ENCODE measurements around the gene TXNIP. TPM values are rescaled to one million over a fixed set of nuclear protein-coding genes. Genes with fewer than 3 reads are reported as not detected.

The TXNIP gene
- total and polyA plus RNA-seq, 4 donors = 178 to 1,810 (median 703) TPM

GRCh38 chr1:146020058-146021049 is 24.0 kb upstream of the TXNIP start:
- ATAC-seq (ENCODE audit: insufficient read depth, low FRiP score) (no peak), DNase-seq (no peak)
- no peaks in the 10 kb centered on the region for H3K9me3 ChIP-seq (ENCODE audit: control insufficient read depth in 4 of 4, insufficient read depth in 3 of 4, low read length in 3 of 4)
- peaks cover 0 to 4% (median 3%) of the 10 kb centered on the region in 5 donors for H3K4me1 ChIP-seq (ENCODE audit: control insufficient read depth in 5 of 5, insufficient read depth in 5 of 5, low read length in 5 of 5)
- no peak overlapping the region for H3K9ac ChIP-seq (ENCODE audit: insufficient read depth in 1 of 2, low read length in 2 of 2)
- no peak overlapping the region for H3K4me3 ChIP-seq
- 89 to 92% methylated on average over 4 of the region's 4 CpGs for WGBS, 2 donors
- no peak for TF ChIP-seq CTCF (IDR thresholded peaks at IDR 0.05; ENCODE audit: control extremely low read depth, extremely low read depth)
- H3K36me3 ChIP-seq (ENCODE audit: control insufficient read depth in 4 of 4, insufficient read depth in 4 of 4, low read length in 4 of 4) = no peaks in the 10 kb centered on the region
- H3K27ac ChIP-seq (ENCODE audit: low read depth in 1 of 2, low read length in 1 of 2) = no peak overlapping the region
- peaks cover 0 to 42% (median 38%) of the 10 kb centered on the region in 3 donors for H3K27me3 ChIP-seq (ENCODE audit: control insufficient read depth in 3 of 3, insufficient read depth in 3 of 3, low read length in 2 of 3)

GRCh38 chr1:146019231-146020057 is 23.1 kb upstream of the TXNIP start:
- Histone ChIP-seq H3K27ac (ENCODE audit: low read depth in 1 of 2, low read length in 1 of 2) (no peak overlapping the region), H3K9me3 (ENCODE audit: control insufficient read depth in 4 of 4, insufficient read depth in 3 of 4, low read length in 3 of 4) (no peaks in the 10 kb centered on the region), H3K36me3 (ENCODE audit: control insufficient read depth in 4 of 4, insufficient read depth in 4 of 4, low read length in 4 of 4) (no peaks in the 10 kb centered on the region), H3K9ac (ENCODE audit: insufficient read depth in 1 of 2, low read length in 2 of 2) (no peak overlapping the region), H3K27me3 (ENCODE audit: control insufficient read depth in 3 of 3, insufficient read depth in 3 of 3, low read length in 2 of 3) (peaks cover 0 to 46% (median 38%) of the 10 kb centered on the region in 3 donors), H3K4me1 (ENCODE audit: control insufficient read depth in 5 of 5, insufficient read depth in 5 of 5, low read length in 5 of 5) (peaks cover 0 to 4% (median 3%) of the 10 kb centered on the region in 5 donors), H3K4me3 (no peak overlapping the region)
- ATAC-seq (ENCODE audit: insufficient read depth, low FRiP score) (no peak), DNase-seq (no peak)
- WGBS, 2 donors = 13 to 17% methylated on average over 41 to 43 of the region's 43 CpGs
- TF ChIP-seq CTCF (IDR thresholded peaks at IDR 0.05; ENCODE audit: control extremely low read depth, extremely low read depth) = no peak

- no peak for ATAC-seq (ENCODE audit: insufficient read depth, low FRiP score)
- H3K27me3 ChIP-seq (ENCODE audit: control insufficient read depth in 3 of 3, insufficient read depth in 3 of 3, low read length in 2 of 3) = peaks cover 0 to 44% (median 41%) of the 10 kb centered on the region in 3 donors
- no peak for DNase-seq
- WGBS, 2 donors = 67 to 82% methylated on average over 1 of the region's 1 CpG
- no peak for TF ChIP-seq CTCF (IDR thresholded peaks at IDR 0.05; ENCODE audit: control extremely low read depth, extremely low read depth)
- H3K36me3 ChIP-seq (ENCODE audit: control insufficient read depth in 4 of 4, insufficient read depth in 4 of 4, low read length in 4 of 4) = no peaks in the 10 kb centered on the region
- no peak overlapping the region for H3K9ac ChIP-seq (ENCODE audit: insufficient read depth in 1 of 2, low read length in 2 of 2)
- H3K4me3 ChIP-seq = no peak overlapping the region
- peaks cover 0 to 9% (median under 1%) of the 10 kb centered on the region in 5 donors for H3K4me1 ChIP-seq (ENCODE audit: control insufficient read depth in 5 of 5, insufficient read depth in 5 of 5, low read length in 5 of 5)
- no peaks in the 10 kb centered on the region for H3K9me3 ChIP-seq (ENCODE audit: control insufficient read depth in 4 of 4, insufficient read depth in 3 of 4, low read length in 3 of 4)
- no peak overlapping the region for H3K27ac ChIP-seq (ENCODE audit: low read depth in 1 of 2, low read length in 1 of 2)
Observed at GRCh38 chr1:146016891-146017290, 20.5 kb upstream of the TXNIP start.

Measured in lung (tissue), 12 donors.